Subcutaneous abdominal adipose tissue (tissue), 5 donors: ENCODE data around the gene STAMBPL1.

Experiments used
- H3K27ac ChIP-seq: one replicate; pipeline ENCODE4 v1.7.0; 2013; ENCODE audit warnings: low read depth, mild to moderate bottlenecking, inconsistent platforms, low read length, moderate library complexity
- H3K27me3 ChIP-seq, 5 donors: one replicate each; pipeline ENCODE4 v1.7.0; 2013; ENCODE audit warnings: low read length in 5 of 5, inconsistent platforms in 1 of 5; ENCODE audit not compliant: control insufficient read depth in 5 of 5, insufficient read depth in 4 of 5
- H3K36me3 ChIP-seq, 5 donors: one replicate each; pipeline ENCODE4 v1.7.0; 2013; ENCODE audit warnings: low read length in 5 of 5; ENCODE audit not compliant: control insufficient read depth in 5 of 5, insufficient read depth in 5 of 5
- H3K4me1 ChIP-seq, 5 donors: one replicate each; pipeline ENCODE4 v1.7.0; 2013; ENCODE audit warnings: low read length in 5 of 5, mild to moderate bottlenecking in 3 of 5, moderate library complexity in 1 of 5; ENCODE audit not compliant: control insufficient read depth in 5 of 5, insufficient read depth in 5 of 5
- H3K4me3 ChIP-seq, 5 donors: one replicate each; pipeline ENCODE4 v1.7.0; 2013; ENCODE audit warnings: low read length in 5 of 5, low read depth in 1 of 5
- H3K9ac ChIP-seq, 5 donors: one replicate each; pipeline ENCODE4 v1.7.0; 2013; ENCODE audit warnings: low read length in 5 of 5, mild to moderate bottlenecking in 4 of 5, moderate library complexity in 3 of 5
- H3K9me3 ChIP-seq, 5 donors: one replicate each; pipeline ENCODE4 v1.7.0; 2013; ENCODE audit warnings: low read length in 5 of 5; ENCODE audit not compliant: control insufficient read depth in 5 of 5
- donor health status: healthy.
- donor health status: healthy.
- donor health status: healthy.
- donor health status: healthy.
- donor health status: healthy.

The STAMBPL1 gene

DNA sequence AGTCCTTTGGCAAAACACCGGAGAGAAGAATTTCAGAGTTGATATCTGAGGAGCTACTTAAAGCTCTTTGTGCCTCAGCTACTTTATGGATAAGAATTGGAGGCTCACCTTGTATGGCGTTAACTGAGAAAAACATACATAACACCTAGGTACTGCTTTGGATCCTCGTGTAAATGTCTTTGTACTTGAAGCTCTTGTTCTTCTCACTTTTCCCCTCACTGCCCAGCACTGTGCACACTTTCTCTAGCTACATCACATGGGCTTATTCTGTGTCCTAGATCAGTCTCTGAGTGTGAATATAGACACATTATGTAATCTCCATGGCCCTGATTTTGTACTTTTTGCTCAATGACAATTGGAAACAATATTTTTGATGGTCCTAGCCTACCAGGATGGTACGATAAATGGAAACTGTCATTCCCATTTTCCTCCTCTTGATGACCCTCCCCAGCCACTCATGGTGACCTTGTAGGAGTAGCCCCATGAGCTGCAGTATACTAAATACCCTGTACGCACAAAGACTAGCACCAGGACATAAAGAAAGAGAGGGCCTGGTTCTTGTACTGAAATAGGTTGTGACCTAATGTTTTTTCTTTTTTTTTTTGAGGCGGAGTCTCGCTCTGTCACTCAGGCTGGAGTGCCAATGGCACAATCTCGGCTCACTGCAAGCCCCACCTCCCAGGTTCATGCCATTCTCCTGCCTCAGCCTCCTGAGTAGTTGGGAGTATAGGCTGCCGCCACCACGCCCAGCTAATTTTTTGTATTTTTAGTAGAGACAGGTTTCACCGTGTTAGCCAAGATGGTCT lies 22.1 kb downstream of the STAMBPL1 start:
- H3K9ac ChIP-seq, result no peak overlapping the region
- peak overlapping the region; percentile 20 for H3K27ac ChIP-seq
- peaks cover 9 to 30% (median 14%) of the 10 kb centered on the region in 5 donors for H3K36me3 ChIP-seq
- H3K9me3 ChIP-seq, result no peaks in the 10 kb centered on the region
- H3K27me3 ChIP-seq, result no peaks in the 10 kb centered on the region
- no peak overlapping the region for H3K4me3 ChIP-seq
- peaks cover 0 to 28% (median 17%) of the 10 kb centered on the region in 5 donors for H3K4me1 ChIP-seq

DNA sequence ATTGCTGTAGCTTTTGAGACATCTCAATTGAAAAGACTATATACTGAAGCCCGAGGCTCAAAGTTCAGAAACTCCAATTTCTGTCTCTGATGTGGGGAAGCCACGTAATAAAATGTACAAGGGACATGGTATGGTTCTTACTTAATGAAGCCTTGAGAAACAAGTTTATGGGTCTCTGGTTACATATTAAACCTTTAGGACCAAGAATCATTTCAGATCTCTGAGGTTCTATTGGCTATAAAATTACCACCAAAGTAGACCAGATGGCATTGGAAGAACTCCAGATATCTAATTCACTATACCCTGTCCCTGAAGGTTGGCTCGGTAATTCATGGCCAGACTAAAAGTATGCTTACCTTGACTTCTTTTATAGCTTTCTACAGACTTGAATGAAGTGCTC lies 23.7 kb downstream of the STAMBPL1 start:
- no peak overlapping the region for H3K9ac ChIP-seq
- H3K27ac ChIP-seq, result no peak overlapping the region
- H3K4me3 ChIP-seq, result no peak overlapping the region
- H3K36me3 ChIP-seq, result peaks cover 10 to 31% (median 20%) of the 10 kb centered on the region in 5 donors
- peaks cover 0 to 15% (median 10%) of the 10 kb centered on the region in 5 donors for H3K4me1 ChIP-seq
- H3K27me3 ChIP-seq, result no peaks in the 10 kb centered on the region
- H3K9me3 ChIP-seq, result no peaks in the 10 kb centered on the region

DNA sequence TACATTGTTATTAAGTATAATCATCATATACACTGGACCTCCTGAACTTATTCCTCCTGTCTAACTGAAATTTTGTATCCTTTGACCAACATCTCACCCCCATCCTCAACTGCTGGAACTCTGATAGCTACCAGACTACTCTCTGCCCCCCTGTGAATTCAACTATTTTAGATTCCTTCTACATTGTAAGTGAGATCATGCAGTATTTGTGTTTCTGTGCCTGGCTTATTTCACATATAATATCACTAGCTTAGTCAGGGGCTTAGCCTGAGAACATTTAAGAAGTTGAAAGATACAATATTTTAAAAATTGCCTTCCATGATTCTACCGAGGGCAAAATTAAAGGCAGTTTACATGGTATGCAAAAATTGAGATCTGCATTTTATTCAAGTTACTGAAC lies 26.9 kb downstream of the STAMBPL1 start:
- Histone ChIP-seq H3K9me3 (no peaks in the 10 kb centered on the region), H3K27me3 (no peaks in the 10 kb centered on the region), H3K9ac (no peak overlapping the region), H3K4me3 (no peak overlapping the region), H3K4me1 (peaks cover 0 to 4% (median 0%) of the 10 kb centered on the region in 5 donors), H3K36me3 (peaks cover 10 to 32% (median 28%) of the 10 kb centered on the region in 5 donors), H3K27ac (no peak overlapping the region)

DNA sequence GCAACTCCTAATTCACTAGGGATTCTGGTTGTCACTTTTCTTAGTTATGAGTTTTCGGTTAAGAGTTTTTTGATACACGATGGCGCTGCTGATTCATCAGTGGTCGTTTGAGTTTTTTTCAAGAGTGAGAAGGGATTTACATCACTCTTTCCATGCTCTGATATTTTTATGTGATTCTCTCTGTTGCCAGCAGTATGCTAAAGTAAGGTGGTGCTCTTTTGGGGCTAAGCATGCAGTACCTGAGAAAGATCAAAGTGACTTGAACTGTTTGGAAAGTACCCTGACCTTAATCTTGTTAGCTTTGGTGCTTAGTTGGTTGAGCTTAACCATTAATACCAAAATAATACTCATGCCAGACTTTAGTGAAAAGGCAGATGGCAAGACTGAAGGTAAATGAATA lies 28.1 kb downstream of the STAMBPL1 start:
- no peak overlapping the region for H3K27ac ChIP-seq
- H3K36me3 ChIP-seq, result peaks cover 10 to 33% (median 26%) of the 10 kb centered on the region in 5 donors
- H3K9ac ChIP-seq, result no peak overlapping the region
- H3K4me3 ChIP-seq, result no peak overlapping the region
- H3K9me3 ChIP-seq, result no peaks in the 10 kb centered on the region
- H3K27me3 ChIP-seq, result no peaks in the 10 kb centered on the region
- peaks cover 0 to 10% (median 2%) of the 10 kb centered on the region in 5 donors for H3K4me1 ChIP-seq

DNA sequence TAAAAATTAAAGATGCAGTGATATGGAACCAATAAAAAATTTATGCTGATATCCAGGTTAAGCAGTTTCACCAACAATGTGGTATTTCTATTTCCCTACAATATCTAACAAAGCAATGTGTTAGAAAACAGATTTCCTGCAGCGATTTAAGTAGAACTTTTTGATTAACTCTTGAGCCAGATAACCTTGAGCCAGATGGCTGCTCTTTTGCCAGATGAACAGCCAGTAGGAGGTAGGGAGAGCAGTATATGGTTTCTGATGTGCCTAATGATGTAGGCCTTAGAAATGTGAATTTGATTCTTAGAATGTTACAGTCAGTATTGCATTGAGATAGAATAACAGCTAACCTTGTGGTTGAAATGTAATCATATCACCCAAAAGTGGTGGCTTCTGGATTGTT lies 31.1 kb downstream of the STAMBPL1 start:
- H3K4me3 ChIP-seq, result no peak overlapping the region
- H3K9me3 ChIP-seq, result no peaks in the 10 kb centered on the region
- no peak overlapping the region for H3K9ac ChIP-seq
- H3K27me3 ChIP-seq, result no peaks in the 10 kb centered on the region
- peaks cover 2 to 21% (median 10%) of the 10 kb centered on the region in 5 donors for H3K36me3 ChIP-seq
- no peak overlapping the region for H3K27ac ChIP-seq
- H3K4me1 ChIP-seq, result peaks cover 6 to 29% (median 20%) of the 10 kb centered on the region in 5 donors

DNA sequence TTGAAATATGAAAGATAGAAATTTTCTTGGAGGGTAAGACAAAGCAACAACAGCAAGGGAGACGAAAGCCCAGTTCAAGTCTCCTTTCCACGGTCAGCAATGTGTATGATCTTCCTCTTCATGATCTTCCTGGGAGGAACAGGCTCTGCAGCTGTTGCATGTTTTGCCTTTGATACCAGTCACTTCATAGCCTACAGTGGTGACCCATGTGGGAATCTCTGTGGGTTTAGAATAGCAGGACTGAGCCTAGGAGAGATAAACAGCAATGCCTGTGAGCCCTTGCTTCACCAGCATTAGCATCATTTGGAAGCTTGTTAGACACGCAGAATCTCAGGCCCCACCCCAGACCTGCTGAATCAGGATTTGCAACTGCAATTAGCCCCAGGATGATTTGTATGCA lies 31.8 kb downstream of the STAMBPL1 start:
- no peak overlapping the region for H3K4me3 ChIP-seq
- H3K27me3 ChIP-seq, result no peaks in the 10 kb centered on the region
- no peak overlapping the region for H3K27ac ChIP-seq
- H3K4me1 ChIP-seq, result peaks cover 6 to 29% (median 25%) of the 10 kb centered on the region in 5 donors
- peaks cover under 1 to 19% (median 6%) of the 10 kb centered on the region in 5 donors for H3K36me3 ChIP-seq
- H3K9me3 ChIP-seq, result no peaks in the 10 kb centered on the region
- H3K9ac ChIP-seq, result no peak overlapping the region

DNA sequence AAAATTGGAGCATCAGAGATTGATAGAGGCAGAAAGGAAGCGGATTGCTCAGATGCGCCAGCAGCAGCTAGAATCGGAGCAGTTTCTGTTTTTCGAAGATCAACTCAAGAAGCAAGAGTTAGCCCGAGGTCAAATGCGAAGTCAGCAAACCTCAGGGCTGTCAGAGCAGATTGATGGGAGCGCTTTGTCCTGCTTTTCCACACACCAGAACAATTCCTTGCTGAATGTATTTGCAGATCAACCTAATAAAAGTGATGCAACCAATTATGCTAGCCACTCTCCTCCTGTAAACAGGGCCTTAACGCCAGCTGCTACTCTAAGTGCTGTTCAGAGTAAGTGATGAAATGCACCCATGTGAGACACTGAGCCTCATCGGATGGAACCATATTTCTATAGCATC lies 33.1 kb downstream of the STAMBPL1 start:
- no peaks in the 10 kb centered on the region for H3K27me3 ChIP-seq
- peak overlapping the region in 1 of 5 donors; percentile 5 for H3K9ac ChIP-seq
- peak overlapping the region in 4 of 5 donors; percentile 2 to 28 (median 10) for H3K4me3 ChIP-seq
- H3K9me3 ChIP-seq, result no peaks in the 10 kb centered on the region
- H3K27ac ChIP-seq, result peak overlapping the region; percentile 11
- H3K4me1 ChIP-seq, result peaks cover 6 to 29% (median 25%) of the 10 kb centered on the region in 5 donors
- H3K36me3 ChIP-seq, result peaks cover 2 to 18% (median 6%) of the 10 kb centered on the region in 5 donors

DNA sequence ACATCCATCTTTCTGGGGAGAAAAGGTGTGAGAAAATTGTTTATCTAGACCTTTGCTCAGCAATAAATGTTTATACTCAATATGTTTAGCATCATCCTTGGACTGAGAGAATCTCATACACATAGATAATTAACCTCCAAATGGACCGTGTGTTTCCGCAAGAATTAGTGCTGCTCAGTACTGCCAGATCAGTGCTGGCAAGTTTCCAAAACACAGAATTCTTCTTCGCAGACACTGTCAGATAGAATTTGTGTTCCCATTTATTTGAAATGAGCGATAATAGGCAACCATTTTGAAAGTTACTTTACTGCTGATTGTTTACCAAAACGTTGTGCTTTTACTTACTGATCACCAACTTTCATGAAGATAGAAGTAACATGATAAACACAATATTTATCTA lies 33.7 kb downstream of the STAMBPL1 start:
- Histone ChIP-seq H3K4me1 (peaks cover 6 to 29% (median 25%) of the 10 kb centered on the region in 5 donors), H3K27ac (peak overlapping the region; percentile 11), H3K4me3 (no peak overlapping the region), H3K9me3 (no peaks in the 10 kb centered on the region), H3K27me3 (no peaks in the 10 kb centered on the region), H3K36me3 (peaks cover 2 to 15% (median 6%) of the 10 kb centered on the region in 5 donors), H3K9ac (no peak overlapping the region)

DNA sequence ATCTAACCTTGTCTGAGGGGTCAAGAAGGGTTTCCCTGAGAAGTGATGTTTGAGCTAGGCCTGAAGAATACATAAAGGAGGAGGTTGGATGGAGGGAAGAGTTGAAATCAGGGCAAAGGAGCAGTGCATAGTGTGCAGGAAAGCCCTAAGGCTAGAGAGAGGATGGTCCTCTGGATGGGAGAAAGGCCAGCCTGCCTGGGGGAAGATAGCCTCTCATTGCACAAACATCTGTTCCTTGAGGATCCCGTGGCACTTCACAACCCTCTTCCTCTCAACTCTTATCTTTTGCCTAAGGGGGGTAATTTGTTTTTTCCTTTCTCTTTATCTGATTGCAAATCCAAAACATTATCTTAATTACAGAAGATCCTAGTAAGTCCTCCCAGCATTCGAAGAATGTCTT lies 35.7 kb downstream of the STAMBPL1 start:
- H3K27me3 ChIP-seq, result no peaks in the 10 kb centered on the region
- peaks cover 6 to 37% (median 31%) of the 10 kb centered on the region in 5 donors for H3K4me1 ChIP-seq
- no peak overlapping the region for H3K27ac ChIP-seq
- no peaks in the 10 kb centered on the region for H3K9me3 ChIP-seq
- no peak overlapping the region for H3K4me3 ChIP-seq
- no peak overlapping the region for H3K9ac ChIP-seq
- H3K36me3 ChIP-seq, result peaks cover 2 to 17% (median 6%) of the 10 kb centered on the region in 5 donors

DNA sequence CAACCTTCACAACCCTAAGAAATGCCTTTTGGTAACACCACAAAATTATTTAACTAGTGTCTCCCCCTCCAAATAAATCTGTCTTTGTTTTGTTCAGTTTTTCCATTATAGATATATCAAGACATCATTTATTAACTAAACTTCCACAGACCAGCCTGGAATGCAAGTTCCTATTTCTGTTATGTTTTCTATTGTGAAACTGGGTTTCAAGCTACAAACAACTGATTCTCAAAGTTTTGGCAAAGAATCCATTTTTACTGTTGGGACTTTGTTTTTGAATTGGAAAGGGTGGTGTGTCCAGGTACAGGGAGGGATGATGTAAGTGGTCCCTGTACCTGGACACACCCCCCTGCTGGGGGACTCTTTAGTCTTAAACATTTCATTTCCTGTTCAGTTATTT lies 36.2 kb downstream of the STAMBPL1 start:
- no peaks in the 10 kb centered on the region for H3K27me3 ChIP-seq
- no peak overlapping the region for H3K9ac ChIP-seq
- peaks cover 7 to 41% (median 35%) of the 10 kb centered on the region in 5 donors for H3K4me1 ChIP-seq
- no peak overlapping the region for H3K4me3 ChIP-seq
- H3K9me3 ChIP-seq, result no peaks in the 10 kb centered on the region
- H3K27ac ChIP-seq, result no peak overlapping the region
- peaks cover 2 to 17% (median 6%) of the 10 kb centered on the region in 5 donors for H3K36me3 ChIP-seq
